GDM1 (cell line): ENCODE measurements around the gene HOMER3.
"Not testable (repeated sequence)": the region's sequence is repeated elsewhere in the genome, so short reads cannot be mapped to it uniquely, and the experiment has no call there.

ENCODE experiments used
- DNase-seq: peaks from one replicate; lab custom pipeline; 2025; lab: John Stamatoyannopoulos, UW

Gene HOMER3

DNA sequence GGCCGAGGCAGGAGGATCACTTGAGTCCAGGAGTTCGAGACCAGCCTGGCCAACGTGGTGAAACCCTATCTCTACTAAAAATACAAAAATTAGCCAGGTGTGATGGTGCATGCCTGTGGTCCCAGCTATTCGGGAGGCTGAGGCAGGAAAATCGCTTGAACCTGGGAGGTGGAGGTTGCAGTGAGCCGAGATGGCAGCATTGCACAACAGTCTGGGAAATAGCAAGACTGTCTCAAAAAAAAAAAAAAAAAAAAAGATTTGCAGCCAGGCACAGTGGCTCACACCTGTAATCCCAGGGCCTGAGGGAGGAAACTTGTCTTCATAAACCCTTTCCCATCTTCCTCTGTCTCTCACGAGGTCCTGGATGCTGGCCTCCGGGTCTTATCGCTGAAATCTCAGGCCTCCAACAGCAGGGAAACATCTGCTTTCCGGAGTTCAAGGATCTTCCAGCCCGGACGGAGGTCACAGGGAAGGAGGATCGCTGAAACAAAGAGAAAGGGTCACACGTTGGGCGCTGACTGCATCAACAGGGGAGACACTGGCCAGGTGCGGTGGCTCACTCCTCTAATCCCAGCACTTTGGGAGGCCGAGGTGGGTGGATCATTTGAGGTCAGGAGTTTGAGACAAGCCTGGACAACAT, 11.5 kb upstream of the HOMER3 start:
- DNase-seq, result not testable (repeated sequence)

GRCh38 chr19:18951721-18952281, 10.8 kb upstream of the HOMER3 start:
- no peak for DNase-seq

DNA sequence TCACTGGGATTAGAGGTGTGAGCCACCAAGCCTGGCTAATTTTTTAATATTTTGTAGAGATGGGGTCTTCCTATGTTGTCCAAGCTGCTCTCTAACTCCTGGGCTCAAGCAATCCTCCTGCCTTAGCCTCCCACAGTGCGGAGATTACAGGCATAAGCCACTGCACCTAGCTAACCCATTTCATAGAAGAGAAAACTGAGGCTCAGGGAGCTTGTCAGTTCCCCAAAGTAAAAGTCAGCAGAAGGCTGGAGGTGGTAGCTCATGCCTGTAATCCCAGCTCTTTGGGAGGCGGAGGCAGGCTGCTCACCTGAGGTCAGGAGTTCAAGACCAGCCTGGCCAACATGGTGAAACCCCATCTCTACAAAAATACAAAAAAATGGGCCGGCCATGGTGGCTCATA, 8.8 kb upstream of the HOMER3 start:
- no peak for DNase-seq

DNA sequence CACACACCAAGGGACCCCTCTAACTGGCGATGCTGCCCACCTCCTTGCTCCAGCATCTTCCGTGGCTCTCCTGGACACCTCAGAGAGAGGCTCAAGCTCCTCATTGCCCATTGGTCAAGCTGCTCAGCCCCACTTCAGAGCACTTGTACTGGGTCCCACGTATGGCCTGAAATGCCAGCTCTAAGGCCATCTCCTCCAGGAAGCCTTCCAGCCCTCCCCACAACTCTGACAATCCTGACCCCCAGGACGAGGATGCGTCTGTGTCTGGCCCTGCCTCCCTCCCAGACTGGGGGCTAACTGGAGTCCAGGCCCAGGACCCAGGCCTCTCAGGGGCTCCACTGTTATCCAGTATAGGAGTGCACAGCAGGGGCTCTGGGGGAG, 7.9 kb upstream of the HOMER3 start:
- DNase-seq, result no peak

DNA sequence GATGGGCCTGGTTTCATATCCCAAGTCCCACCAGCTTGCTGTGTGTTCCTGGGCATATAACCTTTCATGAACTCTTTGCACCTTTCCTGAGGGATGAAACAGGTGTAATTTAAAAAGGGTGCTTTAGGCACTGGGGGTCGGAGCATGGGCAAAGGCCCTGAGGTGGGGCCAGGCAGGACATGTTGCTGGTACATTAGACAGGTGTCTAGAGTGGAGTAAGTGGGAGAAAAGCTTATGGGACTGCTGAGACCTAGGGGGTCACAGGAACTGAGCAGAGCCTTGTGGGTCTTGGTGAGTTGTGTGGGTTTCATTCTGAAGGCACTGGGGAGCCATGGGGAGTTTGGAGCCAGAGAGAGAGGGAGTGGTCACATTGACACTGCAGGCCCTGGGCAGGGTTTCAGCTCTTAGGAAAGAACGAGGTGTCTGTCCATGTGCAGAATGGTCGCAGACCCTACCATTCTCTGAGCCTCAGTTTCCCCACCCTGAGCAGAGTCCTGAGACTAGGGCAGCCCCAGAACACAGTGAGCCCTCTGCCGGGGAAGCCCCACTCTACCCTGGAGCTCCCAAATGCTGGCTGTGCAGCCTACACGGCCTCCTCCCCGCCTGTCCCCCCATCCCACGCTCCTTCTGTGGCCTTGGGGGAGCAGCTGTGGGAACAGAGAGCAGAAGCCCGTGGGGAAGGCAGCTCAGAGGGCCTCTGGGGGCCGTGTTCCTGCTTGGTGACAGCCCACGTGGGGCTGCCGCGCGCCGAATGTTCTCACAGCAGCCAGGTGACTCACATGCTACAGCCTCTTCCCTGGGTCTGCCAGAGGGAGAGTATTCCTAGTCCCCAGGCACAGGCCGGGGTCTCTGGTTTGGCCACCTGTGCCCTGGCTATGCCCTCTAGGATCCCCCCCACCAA, 7.3 kb upstream of the HOMER3 start:
- DNase-seq, result no peak

GRCh38 chr19:18946918-18947317, 5.9 kb upstream of the HOMER3 start:
- no peak for DNase-seq

DNA sequence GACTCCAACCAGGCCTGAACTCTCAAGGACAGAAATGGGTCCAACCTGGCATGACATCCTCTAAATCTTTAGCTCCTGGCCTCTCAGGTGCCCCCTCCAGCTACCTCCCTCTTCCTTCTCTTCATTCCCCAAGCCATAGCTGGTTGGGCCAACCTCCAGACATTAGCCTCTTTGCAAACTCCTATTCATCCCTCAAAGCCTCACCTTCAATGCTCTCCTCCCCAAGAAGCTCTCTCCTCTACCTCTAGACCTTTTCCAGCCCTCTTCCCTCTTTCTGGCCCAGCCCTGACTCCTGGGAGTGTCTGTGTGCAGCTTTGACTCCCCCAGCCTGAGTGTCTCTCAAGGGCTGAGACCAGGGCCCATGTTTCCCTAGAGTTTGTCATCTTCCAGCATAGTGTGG, 5.3 kb upstream of the HOMER3 start:
- no peak for DNase-seq

DNA sequence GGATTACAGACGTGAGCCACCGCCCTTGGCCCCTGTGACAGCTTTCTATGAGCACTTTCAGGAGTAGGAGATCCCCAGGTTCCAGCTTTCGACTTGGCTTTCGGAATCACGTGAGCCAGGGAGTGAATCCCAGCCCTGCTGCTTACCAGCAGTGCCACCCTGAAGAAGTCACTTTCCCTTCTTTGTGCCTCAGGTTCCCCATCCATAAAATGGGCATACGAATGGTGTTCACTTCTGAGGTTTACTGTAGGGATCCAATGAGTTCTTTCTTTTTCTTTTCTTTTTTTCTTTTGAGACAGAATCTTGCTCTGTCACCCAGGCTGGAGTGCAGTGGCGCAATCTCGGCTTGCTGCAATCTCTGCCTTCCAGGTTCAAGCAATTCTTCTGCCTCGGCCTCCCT, 4.3 kb upstream of the HOMER3 start:
- no peak for DNase-seq

DNA sequence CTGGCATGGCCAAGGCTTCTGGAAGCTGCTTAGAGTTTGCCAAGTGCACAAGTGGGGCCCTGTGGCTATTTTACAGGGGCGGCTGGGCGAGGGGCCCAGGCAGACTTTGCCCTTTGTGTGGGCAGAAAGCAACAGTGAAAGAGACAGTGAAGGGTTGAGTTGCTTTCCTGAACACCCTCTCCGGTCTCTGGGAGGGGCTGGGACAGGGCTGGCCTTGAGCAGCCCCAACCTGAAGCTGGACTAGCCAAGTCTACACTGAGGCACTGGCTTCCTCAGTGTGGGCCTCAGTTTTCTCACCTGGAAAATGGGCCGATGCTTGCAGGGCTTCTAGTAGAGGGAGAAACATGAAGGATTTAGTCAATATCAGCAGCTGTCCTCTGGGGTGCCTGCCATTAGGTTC, 2.4 kb upstream of the HOMER3 start:
- no peak for DNase-seq

DNA sequence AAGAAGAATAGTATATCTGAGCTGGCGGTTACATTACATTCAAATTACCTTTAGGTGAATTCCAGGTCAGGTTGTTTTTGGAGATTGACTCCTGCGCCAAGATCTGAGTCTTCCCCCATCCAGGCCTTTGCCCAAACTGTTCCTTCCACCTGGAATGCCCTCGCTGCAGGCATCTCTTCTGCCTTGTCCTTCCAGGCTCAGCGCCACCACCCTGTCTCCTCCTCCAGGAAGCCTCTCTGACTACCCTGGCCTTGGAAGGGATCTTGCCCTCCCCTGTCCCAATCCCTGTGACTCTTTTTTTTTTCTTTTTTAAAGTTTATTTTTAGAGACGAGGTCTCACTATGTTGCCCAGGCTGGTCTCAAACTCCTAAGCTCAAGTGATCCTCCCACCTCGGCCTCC, 1.7 kb upstream of the HOMER3 start:
- DNase-seq, result no peak

DNA sequence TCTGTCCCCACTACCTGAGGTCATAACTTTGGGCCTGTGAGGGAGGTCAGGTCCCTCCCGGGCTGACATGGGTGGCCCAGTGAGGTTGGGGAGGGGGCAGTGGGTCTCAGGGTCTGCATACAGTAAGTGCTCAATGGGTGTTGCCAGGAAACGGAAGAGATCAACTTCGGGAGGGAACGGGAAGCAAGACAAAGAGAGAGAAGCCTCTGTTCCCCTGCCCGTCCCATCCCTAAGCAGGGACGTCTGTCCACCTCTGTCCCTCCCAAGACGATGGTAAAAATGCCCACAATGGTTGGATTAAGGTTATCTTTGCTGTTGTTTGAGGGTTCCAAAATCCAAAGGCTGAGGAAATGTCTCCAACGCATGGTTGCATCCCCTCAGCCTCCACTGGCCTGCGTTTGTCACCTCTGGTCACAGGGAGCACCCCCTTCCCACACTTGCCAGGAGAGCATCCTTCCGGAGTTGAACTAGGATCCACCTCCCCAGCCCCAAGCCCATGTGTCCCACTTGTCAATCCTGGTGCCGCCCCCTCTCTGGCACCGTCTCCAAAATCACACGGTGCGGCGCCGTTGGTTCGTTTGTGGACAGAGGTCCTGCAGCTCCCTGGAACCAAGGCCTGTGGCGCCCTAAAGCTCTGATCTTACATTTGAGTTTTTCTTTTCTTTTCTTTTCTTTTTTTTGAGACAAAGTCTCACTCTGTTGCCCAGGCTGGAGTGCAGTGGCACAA, 774 bp upstream of the HOMER3 start:
- no peak for DNase-seq

DNA sequence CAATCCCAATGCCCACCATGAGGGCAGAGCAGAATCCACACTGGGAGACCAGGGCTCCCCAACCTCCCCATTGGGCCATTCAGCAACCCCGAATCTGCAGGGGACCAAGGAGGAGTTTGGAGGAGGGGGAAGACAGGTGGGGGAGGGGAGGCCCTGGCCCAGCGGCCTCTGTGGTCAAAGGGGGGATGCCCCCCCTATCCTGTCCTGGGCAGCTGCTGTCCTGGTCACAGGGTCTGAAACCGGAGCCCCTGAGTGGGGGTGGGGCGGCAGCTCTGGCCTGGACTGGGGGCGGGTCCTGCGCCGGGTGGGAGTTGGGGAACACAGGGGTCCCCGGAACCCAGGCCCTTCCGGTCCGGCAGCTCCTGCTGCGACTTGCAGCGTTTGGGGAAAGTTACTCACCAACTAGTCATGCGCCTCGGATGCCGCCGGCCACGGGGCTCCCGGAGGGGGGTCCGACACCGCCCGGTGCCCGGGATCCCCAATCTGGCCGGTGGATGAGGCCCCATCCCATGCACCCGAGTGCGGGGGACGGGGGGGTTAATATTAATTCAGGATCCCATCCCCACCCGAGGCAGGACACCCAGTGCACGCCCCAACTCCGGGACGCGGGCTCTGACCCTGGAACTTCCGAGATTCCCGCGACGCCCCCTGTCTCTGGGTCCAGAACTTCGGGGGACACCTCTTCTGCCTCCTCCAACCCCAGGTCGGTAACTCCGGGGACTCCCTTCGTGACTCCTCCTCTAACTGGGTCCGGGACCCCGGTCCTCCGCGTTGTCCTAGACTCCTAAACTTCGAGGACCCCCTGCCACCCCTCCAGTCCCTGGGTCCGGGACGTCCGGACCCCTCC, 872 bp downstream of the HOMER3 start:
- no peak for DNase-seq

- DNase-seq, result no peak
Observed at GRCh38 chr19:18939163-18939562, 1.9 kb downstream of the HOMER3 start.

- no peak for DNase-seq
Observed at GRCh38 chr19:18933297-18933696, 7.7 kb downstream of the HOMER3 start.

DNA sequence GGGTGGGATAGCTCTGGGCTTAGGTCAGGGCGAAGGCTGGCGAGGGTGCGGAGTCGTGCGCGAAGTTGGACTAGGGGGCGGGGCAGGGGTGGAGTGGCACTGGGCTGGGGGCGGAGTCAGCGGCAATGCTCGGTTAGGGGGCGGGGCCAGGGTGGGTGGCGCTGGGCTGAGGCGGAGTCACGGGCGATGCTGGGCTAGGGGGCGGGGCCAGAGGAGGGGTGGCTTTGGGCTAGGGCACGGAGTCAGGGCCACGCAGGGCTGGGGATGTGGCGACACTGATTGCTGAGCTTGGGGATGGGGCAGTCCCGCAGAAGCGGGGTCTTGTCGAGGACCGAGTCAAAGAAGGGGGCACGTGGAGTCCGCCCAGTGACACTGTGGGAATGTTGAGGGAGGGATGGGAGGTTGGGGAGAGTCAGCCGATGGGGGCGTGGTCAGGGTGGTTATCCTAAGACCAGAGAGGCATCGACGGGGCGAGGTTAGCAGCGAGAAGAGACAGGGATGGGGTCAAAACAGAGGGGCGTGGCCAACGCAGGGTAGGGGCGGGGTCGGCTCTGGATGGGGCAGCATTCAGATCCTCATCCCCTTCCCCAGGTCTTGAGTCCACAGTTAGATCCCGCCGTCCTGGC, 8.7 kb downstream of the HOMER3 start:
- DNase-seq, result peak; percentile 15

- DNase-seq, result no peak
Observed at GRCh38 chr19:18931316-18932162, 9.5 kb downstream of the HOMER3 start.

- no peak for DNase-seq
Observed at GRCh38 chr19:18929311-18929710, 11.7 kb downstream of the HOMER3 start.

DNA sequence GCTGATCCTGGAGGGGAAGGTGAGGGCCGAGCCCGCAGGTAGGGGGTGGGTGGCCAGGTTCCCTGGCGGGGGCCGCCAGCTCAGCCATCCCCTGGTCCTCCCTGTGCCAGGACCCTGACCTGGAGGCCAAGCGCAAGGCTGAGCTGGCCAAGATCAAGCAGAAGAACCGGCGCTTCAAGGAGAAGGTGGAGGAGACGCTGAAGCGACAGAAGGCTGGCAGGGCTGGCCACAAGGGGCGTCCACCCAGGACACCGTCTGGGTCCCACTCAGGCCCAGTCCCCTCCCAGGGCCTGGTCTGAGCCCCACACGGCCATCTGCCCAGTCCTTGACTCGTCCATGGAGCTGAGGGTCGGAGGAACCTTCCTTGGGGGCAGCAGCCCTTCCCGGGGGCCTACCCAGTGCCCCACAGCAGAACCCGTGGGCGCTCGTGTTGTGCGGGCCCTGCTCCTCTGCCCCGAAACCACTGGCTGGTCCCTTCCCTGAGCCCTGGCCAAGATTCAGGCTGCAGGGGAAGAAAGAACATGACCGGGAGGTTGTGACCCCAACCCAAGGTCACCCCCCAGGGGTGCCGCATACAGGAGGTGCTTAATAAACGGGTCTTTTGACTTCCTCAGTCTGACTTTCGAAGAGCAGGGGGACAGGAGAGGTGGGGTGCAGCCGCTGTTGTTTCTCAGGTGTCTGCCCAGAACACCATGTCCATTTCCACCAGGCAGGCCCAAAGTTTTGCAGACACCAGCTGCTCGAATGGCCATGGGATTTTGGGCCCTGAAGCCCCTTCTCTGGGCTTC, 12.8 kb downstream of the HOMER3 start:
- no peak for DNase-seq

GRCh38 chr19:18924684-18925213, 16.3 kb downstream of the HOMER3 start:
- DNase-seq, result no peak
